Panc1 (cell line): ENCODE measurements around the gene XXYLT1. TPM values are rescaled to one million over a fixed set of nuclear protein-coding genes. Genes with fewer than 3 reads are reported as not detected.

ENCODE experiments used
- ATAC-seq: fragments of 200-7000 bp; cut with Tn5 transposase; 2 replicates; pipeline ENCODE4 v1.9.1; 2020; ENCODE audit warnings: mild to moderate bottlenecking, moderate library complexity
- BruUV-seq: library from RNA; stranded (reverse); fragments of 400-500 nt; replicated peaks from 2 replicates; lab custom pipeline; 2021; lab: Mats Ljungman, UMichigan
- CTCF ChIA-PET: fragments of 300-600 bp; sonication (Branson Sonifier 250); formaldehyde crosslinking; loops from one replicate; lab custom pipeline; 2022; ENCODE audit warnings: antibody characterized with exemption; lab: Charles Lee
- POLR2A ChIA-PET: fragments of 300-600 bp; sonication (Branson Sonifier 250); formaldehyde crosslinking; loops from one replicate; lab custom pipeline; 2022; ENCODE audit warnings: antibody characterized with exemption; lab: Charles Lee
- DNase-seq: peaks from one replicate; pipeline ENCODE4 v3.0.0-alpha.2; 2010; ENCODE audit warnings: low read depth, low spot score
- H3K27ac ChIP-seq: 2 replicates; pipeline ENCODE4 v1.5.1; 2011; ENCODE audit warnings: mild to moderate bottlenecking, low read length, inconsistent platforms
- H3K27me3 ChIP-seq: fragments of 200-500 bp; sonication (Bioruptor generic); 2 replicates; pipeline ENCODE4 v1.6.0; 2014; ENCODE audit warnings: low read length, inconsistent platforms; ENCODE audit not compliant: control insufficient read depth, insufficient read depth
- H3K36me3 ChIP-seq: fragments of 200-500 bp; sonication (Bioruptor generic); 2 replicates; pipeline ENCODE4 v1.5.1; 2014; ENCODE audit warnings: inconsistent platforms, mild to moderate bottlenecking, low read length, moderate library complexity; ENCODE audit not compliant: control insufficient read depth, insufficient read depth
- H3K4me1 ChIP-seq: 2 replicates; pipeline ENCODE4 v1.5.1; 2011; ENCODE audit warnings: inconsistent platforms, mild to moderate bottlenecking, low read length, moderate library complexity; ENCODE audit not compliant: control insufficient read depth, insufficient read depth
- H3K4me3 ChIP-seq, 2 experiments: 2 replicates each; pipeline ENCODE4 v1.5.1; 2011 to 2012; ENCODE audit warnings: low read depth in 2 of 2, low read length in 2 of 2, mild to moderate bottlenecking in 2 of 2, inconsistent platforms in 1 of 2, moderate library complexity in 1 of 2
- H3K9me3 ChIP-seq: fragments of 200-500 bp; sonication (Bioruptor generic); 2 replicates; pipeline ENCODE4 v1.5.1; 2014; ENCODE audit warnings: low read depth, mild to moderate bottlenecking, inconsistent platforms, low read length, moderate library complexity; ENCODE audit not compliant: control insufficient read depth, insufficient read depth
- POLR2AphosphoS5 ChIP-seq: IDR thresholded peaks from 2 replicates; pipeline ENCODE4 v1.6.1; 2012; ENCODE audit warnings: mild to moderate bottlenecking, low read depth, low read length, moderate library complexity
- SIN3A ChIP-seq: IDR thresholded peaks from 2 replicates; pipeline ENCODE4 v1.6.1; 2012; ENCODE audit warnings: low read depth, mild to moderate bottlenecking, low read length, moderate library complexity, borderline replicate concordance; ENCODE audit not compliant: insufficient read depth
- TCF7L2 ChIP-seq: IDR thresholded peaks from 2 replicates; pipeline ENCODE4 v1.6.1; 2011; ENCODE audit warnings: mild to moderate bottlenecking, low read depth, low read length, inconsistent platforms
- in situ Hi-C: cut with HindIII; loops from 2 replicates; pipeline ENCODE4 v1.10.0; 2016; ENCODE audit warnings: low sequenced_read_pairs, low pct_unique_long_range_greater_than_20kb
- intact Hi-C: fragments of 100-400 bp; cut with micrococcal nuclease; formaldehyde crosslinking; loops from one replicate; pipeline ENCODE4 v1.10.0; 2022; ENCODE audit not compliant: unreplicated experiment
- total RNA-seq: library from RNA; stranded (reverse); gene quantifications from one replicate; pipeline ENCODE4 v1.2.1, GENCODE V29; 2021; ENCODE audit not compliant: unreplicated experiment
- TF ChIP-seq, protein P1 (sequence below): fragments of 450-650 bp; IDR thresholded peaks from 2 replicates; pipeline ENCODE4 v1.5.1; 2017; ENCODE audit warnings: mild to moderate bottlenecking
- TF ChIP-seq, protein P2 (sequence below), 2 experiments: IDR thresholded peaks; 2 replicates each; pipeline ENCODE4 v1.6.1; 2011 to 2012; ENCODE audit warnings: low read depth in 2 of 2, control low read depth in 1 of 2, low read length in 1 of 2, mild to moderate bottlenecking in 1 of 2, moderate library complexity in 1 of 2; ENCODE audit not compliant: insufficient read depth in 1 of 2

Gene XXYLT1
- total RNA-seq, 1 experiment from 2014 or later: 26.0 TPM

DNA sequence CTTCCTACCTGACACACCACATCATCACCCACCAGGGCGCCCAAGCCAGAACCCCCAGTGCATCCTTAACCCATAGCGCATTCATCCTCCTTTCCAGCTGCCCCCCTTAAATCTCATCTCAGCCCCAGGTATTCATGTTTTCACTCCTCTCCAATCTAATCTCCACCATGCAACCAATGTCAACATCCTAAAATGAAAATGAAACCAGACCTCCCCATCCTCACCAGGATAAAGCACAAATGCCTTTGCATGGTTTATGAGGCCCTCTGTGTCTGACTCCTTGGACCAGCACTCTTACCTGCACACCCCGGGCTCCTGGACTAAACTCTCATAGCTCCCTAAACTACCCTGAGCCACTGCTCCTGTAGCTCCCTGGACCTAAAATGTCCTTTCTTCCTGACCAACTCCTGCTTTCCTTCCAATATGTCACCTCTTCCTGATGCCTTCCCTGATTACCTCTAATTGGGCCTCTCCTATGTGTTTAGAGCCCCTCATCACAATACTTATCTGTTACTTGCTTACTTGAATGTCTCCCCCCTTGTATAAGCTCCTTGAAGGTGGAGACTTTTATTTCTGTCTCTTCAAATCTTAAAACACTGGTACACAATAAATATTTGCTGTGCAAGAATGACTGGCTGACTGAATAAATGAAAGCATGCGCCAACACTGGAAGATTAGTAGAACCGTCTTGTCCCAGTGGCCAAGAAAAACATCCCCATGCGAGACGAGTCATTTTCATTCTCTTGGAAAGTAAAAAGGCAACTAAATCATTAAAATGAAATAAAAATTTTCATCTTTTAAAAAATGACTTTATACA lies 142.5 kb downstream of the XXYLT1 start:
- no peak overlapping the region for H3K4me3 ChIP-seq
- in situ Hi-C loops (no loop called here), intact Hi-C loops (no loop called here)
- no peaks in the 10 kb centered on the region for H3K36me3 ChIP-seq
- H3K27me3 ChIP-seq: no peaks in the 10 kb centered on the region
- TF ChIP-seq, protein P1, sequence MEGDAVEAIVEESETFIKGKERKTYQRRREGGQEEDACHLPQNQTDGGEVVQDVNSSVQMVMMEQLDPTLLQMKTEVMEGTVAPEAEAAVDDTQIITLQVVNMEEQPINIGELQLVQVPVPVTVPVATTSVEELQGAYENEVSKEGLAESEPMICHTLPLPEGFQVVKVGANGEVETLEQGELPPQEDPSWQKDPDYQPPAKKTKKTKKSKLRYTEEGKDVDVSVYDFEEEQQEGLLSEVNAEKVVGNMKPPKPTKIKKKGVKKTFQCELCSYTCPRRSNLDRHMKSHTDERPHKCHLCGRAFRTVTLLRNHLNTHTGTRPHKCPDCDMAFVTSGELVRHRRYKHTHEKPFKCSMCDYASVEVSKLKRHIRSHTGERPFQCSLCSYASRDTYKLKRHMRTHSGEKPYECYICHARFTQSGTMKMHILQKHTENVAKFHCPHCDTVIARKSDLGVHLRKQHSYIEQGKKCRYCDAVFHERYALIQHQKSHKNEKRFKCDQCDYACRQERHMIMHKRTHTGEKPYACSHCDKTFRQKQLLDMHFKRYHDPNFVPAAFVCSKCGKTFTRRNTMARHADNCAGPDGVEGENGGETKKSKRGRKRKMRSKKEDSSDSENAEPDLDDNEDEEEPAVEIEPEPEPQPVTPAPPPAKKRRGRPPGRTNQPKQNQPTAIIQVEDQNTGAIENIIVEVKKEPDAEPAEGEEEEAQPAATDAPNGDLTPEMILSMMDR: no peak
- TF ChIP-seq SIN3A (no peak), TCF7L2 (no peak), POLR2AphosphoS5 (no peak)
- TF ChIP-seq, protein P2, sequence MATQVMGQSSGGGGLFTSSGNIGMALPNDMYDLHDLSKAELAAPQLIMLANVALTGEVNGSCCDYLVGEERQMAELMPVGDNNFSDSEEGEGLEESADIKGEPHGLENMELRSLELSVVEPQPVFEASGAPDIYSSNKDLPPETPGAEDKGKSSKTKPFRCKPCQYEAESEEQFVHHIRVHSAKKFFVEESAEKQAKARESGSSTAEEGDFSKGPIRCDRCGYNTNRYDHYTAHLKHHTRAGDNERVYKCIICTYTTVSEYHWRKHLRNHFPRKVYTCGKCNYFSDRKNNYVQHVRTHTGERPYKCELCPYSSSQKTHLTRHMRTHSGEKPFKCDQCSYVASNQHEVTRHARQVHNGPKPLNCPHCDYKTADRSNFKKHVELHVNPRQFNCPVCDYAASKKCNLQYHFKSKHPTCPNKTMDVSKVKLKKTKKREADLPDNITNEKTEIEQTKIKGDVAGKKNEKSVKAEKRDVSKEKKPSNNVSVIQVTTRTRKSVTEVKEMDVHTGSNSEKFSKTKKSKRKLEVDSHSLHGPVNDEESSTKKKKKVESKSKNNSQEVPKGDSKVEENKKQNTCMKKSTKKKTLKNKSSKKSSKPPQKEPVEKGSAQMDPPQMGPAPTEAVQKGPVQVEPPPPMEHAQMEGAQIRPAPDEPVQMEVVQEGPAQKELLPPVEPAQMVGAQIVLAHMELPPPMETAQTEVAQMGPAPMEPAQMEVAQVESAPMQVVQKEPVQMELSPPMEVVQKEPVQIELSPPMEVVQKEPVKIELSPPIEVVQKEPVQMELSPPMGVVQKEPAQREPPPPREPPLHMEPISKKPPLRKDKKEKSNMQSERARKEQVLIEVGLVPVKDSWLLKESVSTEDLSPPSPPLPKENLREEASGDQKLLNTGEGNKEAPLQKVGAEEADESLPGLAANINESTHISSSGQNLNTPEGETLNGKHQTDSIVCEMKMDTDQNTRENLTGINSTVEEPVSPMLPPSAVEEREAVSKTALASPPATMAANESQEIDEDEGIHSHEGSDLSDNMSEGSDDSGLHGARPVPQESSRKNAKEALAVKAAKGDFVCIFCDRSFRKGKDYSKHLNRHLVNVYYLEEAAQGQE (IDR thresholded peaks at IDR 0.05; ENCODE audit: insufficient read depth in 1 of 2, low read depth in 2 of 2, low read length in 1 of 2): no peak
- ChIA-PET CTCF (no interaction called here), POLR2A (no interaction called here)
- H3K27ac ChIP-seq: 0 out of 2 replicates have a peak overlapping the region, but pooled peaks have one; percentile 20
- DNase-seq: no peak
- no peak for ATAC-seq
- H3K4me1 ChIP-seq: no peaks in the 10 kb centered on the region
- no peaks in the 10 kb centered on the region for H3K9me3 ChIP-seq
- BruUV-seq: TSS peak; percentile 36

DNA sequence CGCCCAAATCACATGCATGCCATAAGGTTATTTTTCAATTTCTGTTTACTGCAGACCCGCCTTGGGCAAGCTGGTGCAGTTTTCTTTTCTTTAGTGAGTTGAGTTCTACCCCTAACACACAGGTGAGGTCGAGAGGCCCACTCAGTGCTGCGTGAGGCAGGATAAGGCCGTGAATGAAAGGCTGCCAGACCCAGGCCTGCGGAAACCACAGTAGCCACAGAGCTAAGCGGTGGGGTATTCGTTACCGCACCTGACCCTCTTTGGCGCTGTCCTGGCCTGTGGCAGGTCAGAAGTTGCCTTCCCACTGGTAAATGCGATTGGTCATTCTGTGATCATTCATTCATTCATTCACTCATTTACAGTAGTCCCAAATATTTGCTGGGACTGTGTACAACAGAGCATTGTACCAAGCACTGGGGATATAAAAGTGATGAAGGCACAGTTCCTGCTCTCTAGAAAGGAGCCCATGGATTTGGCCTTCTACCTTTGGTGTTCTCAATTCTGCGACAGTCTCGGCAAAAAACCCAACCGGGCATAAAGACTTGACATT lies 144.8 kb downstream of the XXYLT1 start:
- no peak for TF ChIP-seq POLR2AphosphoS5
- TF ChIP-seq, protein P2 (IDR thresholded peaks at IDR 0.05; ENCODE audit: insufficient read depth in 1 of 2, low read depth in 2 of 2, low read length in 1 of 2): no peak
- TF ChIP-seq SIN3A: no peak
- TF ChIP-seq, protein P1: no peak
- CTCF ChIA-PET: no interaction called here
- no peak for ATAC-seq
- Histone ChIP-seq H3K27me3 (no peaks in the 10 kb centered on the region), H3K36me3 (no peaks in the 10 kb centered on the region), H3K27ac (no peak overlapping the region), H3K4me1 (no peaks in the 10 kb centered on the region), H3K4me3 (no peak overlapping the region), H3K9me3 (no peaks in the 10 kb centered on the region)
- intact Hi-C loops (no loop called here), in situ Hi-C loops (no loop called here)
- POLR2A ChIA-PET: no interaction called here
- BruUV-seq: no TSS peak
- no peak for DNase-seq
